HG03139 (cell line): ENCODE results near the gene SECISBP2L.
"Not testable (repeated sequence)": the region's sequence is repeated elsewhere in the genome, so short reads cannot be mapped to it uniquely, and the experiment has no call there.

ENCODE experiments used
- ATAC-seq: cut with Tn5 transposase; IDR thresholded peaks from one replicate; pipeline ENCODE4 v1.9.1; 2021; ENCODE audit not compliant: unreplicated experiment

The SECISBP2L gene

GRCh38 chr15:49046220-49047102 is at the start of gene SECISBP2L:
SECISBP2L (minus strand) TSS chr15:49046446; CDS start chr15:49046299, 147 bp downstream.
- peak; percentile 96 for ATAC-seq

- no peak for ATAC-seq
Observed at GRCh38 chr15:49094923-49095322, 48.7 kb upstream of the SECISBP2L start.

GRCh38 chr15:49093252-49094105 is 47.2 kb upstream of the SECISBP2L start:
- ATAC-seq: no peak

- ATAC-seq: no peak
Observed at GRCh38 chr15:49088996-49089395, 42.8 kb upstream of the SECISBP2L start.

- ATAC-seq: no peak
Observed at GRCh38 chr15:49085696-49086459, 39.6 kb upstream of the SECISBP2L start.

- ATAC-seq: no peak
Observed at GRCh38 chr15:49084285-49084570, 38.0 kb upstream of the SECISBP2L start.

- ATAC-seq: no peak
Observed at GRCh38 chr15:49083401-49084284, 37.4 kb upstream of the SECISBP2L start.

GRCh38 chr15:49082960-49083359 is 36.7 kb upstream of the SECISBP2L start:
- ATAC-seq: no peak

GRCh38 chr15:49079340-49080039 is 33.2 kb upstream of the SECISBP2L start:
- no peak for ATAC-seq

GRCh38 chr15:49075881-49076280 is 29.6 kb upstream of the SECISBP2L start:
- no peak for ATAC-seq

GRCh38 chr15:49074589-49075287 is 28.5 kb upstream of the SECISBP2L start:
- not testable (repeated sequence) for ATAC-seq

GRCh38 chr15:49066372-49066771 is 20.1 kb upstream of the SECISBP2L start:
- ATAC-seq: no peak

GRCh38 chr15:49064884-49065283 is 18.6 kb upstream of the SECISBP2L start:
- ATAC-seq: no peak

GRCh38 chr15:49064281-49064653 is 18.0 kb upstream of the SECISBP2L start:
- no peak for ATAC-seq

- ATAC-seq: no peak
Observed at GRCh38 chr15:49063402-49064280, 17.4 kb upstream of the SECISBP2L start.

- ATAC-seq: no peak
Observed at GRCh38 chr15:49062900-49063299, 16.7 kb upstream of the SECISBP2L start.

GRCh38 chr15:49060710-49061495 is 14.7 kb upstream of the SECISBP2L start:
- ATAC-seq: no peak
